ENCODE measurements around the gene MBLAC1. TPM values are rescaled to one million over a fixed set of nuclear protein-coding genes. Genes with fewer than 3 reads are reported as not detected.

MBLAC1 gene
- total and polyA plus RNA-seq, 2 of the 4 experiments (the other 2 are of a cell fraction) = 0.72 to 1.4 TPM

- whole genome bisulfite sequencing, 2 experiments (ENCODE audit: extremely low coverage in 2 of 2, insufficient read length in 1 of 2) = 68% methylated on average over 8 of the region's 16 CpGs; no CpG with 5 or more reads in 1 of the 2 experiments
- in situ Hi-C loops (cut with MboI; ENCODE audit: low sequenced_read_pairs) = no loop called here
These were observed 39.7 kb downstream of the MBLAC1 start for GRCh38 chr7:100166317-100166940.

More at GRCh38 chr7:100166317-100166940, 39.7 kb downstream of the MBLAC1 start:
- H3K9me1 ChIP-seq (ENCODE audit: insufficient read depth, low read length) = peaks cover 3% of the 10 kb centered on the region; the same call in 1 of the 2 replicates
- H3K79me1 ChIP-seq (ENCODE audit: low read depth in 1 of 2, low read length in 2 of 2) = peaks cover 0 to 8% of the 10 kb centered on the region in 2 experiments; a peak in 1 of 4 replicates
- H2AFZ ChIP-seq (replicated peaks; ENCODE audit: low read length, poor library complexity) = peak overlapping the region; percentile 14
- no peak overlapping the region for H3K18ac ChIP-seq (ENCODE audit: low read depth, low read length)
- H3K4me2 ChIP-seq (ENCODE audit: low read depth, low read length) = no peak overlapping the region
- no peak overlapping the region for H2BK20ac ChIP-seq (ENCODE audit: low read depth, low read length)
- dilution Hi-C loops (cut with HindIII; ENCODE audit: low sequenced_read_pairs, unreplicated experiment) (no loop called here), intact Hi-C loops (cut with micrococcal nuclease) (no loop called here)
- H4K8ac ChIP-seq (ENCODE audit: low read depth in 2 of 2, low read length in 2 of 2) = no peak overlapping the region
- H2BK120ac ChIP-seq (ENCODE audit: low read depth, low read length) = no peak overlapping the region
- H3K27me3 ChIP-seq (ENCODE audit: control insufficient read depth, insufficient read depth, low read length) = no peaks in the 10 kb centered on the region
- no peak overlapping the region for H3K4me3 ChIP-seq (ENCODE audit: insufficient read depth, low read depth, low read length)
- no peak overlapping the region for H2BK5ac ChIP-seq (ENCODE audit: low read depth, low read length, poor library complexity, severe bottlenecking)
- H3K56ac ChIP-seq (ENCODE audit: extremely low read depth, insufficient read depth, low read length) = no peak overlapping the region
- H2AK5ac ChIP-seq (ENCODE audit: low read depth, low read length) = no peak overlapping the region
- no peak for DNase-seq
- H4K91ac ChIP-seq (ENCODE audit: insufficient read depth, low read depth, low read length) = no peak overlapping the region
- no peak overlapping the region for H3K9ac ChIP-seq (ENCODE audit: low read depth, low read length)
- ChIA-PET CTCF (no interaction called here), POLR2A (ENCODE audit: unreplicated experiment) (no interaction called here)
- H3K36me3 ChIP-seq (ENCODE audit: control insufficient read depth, insufficient read depth, low read length) = no peaks in the 10 kb centered on the region
- H3K23ac ChIP-seq (ENCODE audit: low read depth, low read length) = no peak overlapping the region
- peaks cover 6% of the 10 kb centered on the region for H3K4me1 ChIP-seq (ENCODE audit: control insufficient read depth, insufficient read depth, low read length)
- H3K4ac ChIP-seq (ENCODE audit: low read depth, low read length) = no peak overlapping the region
- H4K5ac ChIP-seq (ENCODE audit: low read depth, low read length) = no peak overlapping the region
- no peak for ATAC-seq (ENCODE audit: low read depth)
- H2AK9ac ChIP-seq (replicated peaks; ENCODE audit: low read depth, low read length, poor library complexity) = peak overlapping the region; percentile 82
- no peak overlapping the region for H3K14ac ChIP-seq (replicated peaks; ENCODE audit: low read depth, low read length)
- no peak for TF ChIP-seq NFE2L2 (IDR thresholded peaks at IDR 0.05; ENCODE audit: low read depth, low read length)
- TF ChIP-seq SMC3 (IDR thresholded peaks at IDR 0.05; ENCODE audit: low read depth, low read length) = no peak
- TF ChIP-seq MXI1 (IDR thresholded peaks at IDR 0.05; ENCODE audit: borderline replicate concordance, low read depth, low read length) = no peak
- no peak for TF ChIP-seq POLR2A (IDR thresholded peaks at IDR 0.05; ENCODE audit: low read depth, low read length)
- no peak for TF ChIP-seq RCOR1 (IDR thresholded peaks at IDR 0.05; ENCODE audit: insufficient replicate concordance, low read length)
- no peak for TF ChIP-seq MAZ (IDR thresholded peaks at IDR 0.05; ENCODE audit: borderline replicate concordance, low read depth, low read length)
- TF ChIP-seq CEBPB (IDR thresholded peaks at IDR 0.05; ENCODE audit: low read depth, low read length) = no peak
- TF ChIP-seq MAFK (IDR thresholded peaks at IDR 0.05; ENCODE audit: low read depth, low read length) = no peak
- no peak for TF ChIP-seq CHD1 (IDR thresholded peaks at IDR 0.05; ENCODE audit: low read depth, low read length)
- no peak for TF ChIP-seq BHLHE40 (IDR thresholded peaks at IDR 0.05; ENCODE audit: low read depth, low read length)
- no peak for TF ChIP-seq USF2 (IDR thresholded peaks at IDR 0.05; ENCODE audit: low read depth, low read length)
- TF ChIP-seq FOS (IDR thresholded peaks at IDR 0.05; ENCODE audit: low read depth, low read length) = no peak
- TF ChIP-seq RFX5 (IDR thresholded peaks at IDR 0.05; ENCODE audit: low read depth, low read length) = no peak
- TF ChIP-seq CTCF (conservative IDR thresholded peaks at IDR 0.05; ENCODE audit: low read depth, low read length) = no peak
- no peak for TF ChIP-seq ELK1 (IDR thresholded peaks at IDR 0.05; ENCODE audit: borderline replicate concordance, low read depth, low read length)
- TF ChIP-seq RAD21 (IDR thresholded peaks at IDR 0.05; ENCODE audit: low read length) = no peak
- no peaks in the 10 kb centered on the region for H4K20me1 ChIP-seq (ENCODE audit: insufficient read depth, low read length)
- H3K9me3 ChIP-seq (ENCODE audit: control insufficient read depth, insufficient read depth, low read length) = no peaks in the 10 kb centered on the region
- BruUV-seq (replicated peaks) = no TSS peak
- H3K27ac ChIP-seq (ENCODE audit: insufficient read depth, low read length) = no peak overlapping the region
- H2BK15ac ChIP-seq (ENCODE audit: low read depth, low read length) = no peak overlapping the region
